Uterus (tissue), 4 donors: ENCODE measurements around the gene BRPF3. TPM values are rescaled to one million over a fixed set of nuclear protein-coding genes. Genes with fewer than 3 reads are reported as not detected.
"Not testable (repeated sequence)": the region's sequence is repeated elsewhere in the genome, so short reads cannot be mapped to it uniquely, and the experiment has no call there.

Experiments
- DNase-seq, 2 donors: peaks; one replicate each; pipeline ENCODE4 v3.0.0-alpha.2; 2019 to 2020
- H3K27ac ChIP-seq, 2 donors: fragments of 200-600 bp; sonication (generic); 1 replicate in 1 of 2; 2 replicates in 1 of 2; pipeline ENCODE4 v1.5.1; 2016 to 2018
- H3K27me3 ChIP-seq, 2 donors: fragments of 200-600 bp; sonication (generic); one replicate each; pipeline ENCODE4 v1.5.1; 2018 to 2019; ENCODE audit warnings: control low read depth in 1 of 2
- H3K36me3 ChIP-seq, 2 donors: fragments of 200-600 bp; sonication (generic); one replicate each; pipeline ENCODE4 v1.5.1; 2019; ENCODE audit warnings: control low read depth in 1 of 2
- H3K4me1 ChIP-seq, 2 donors: fragments of 200-600 bp; sonication (generic); one replicate each; pipeline ENCODE4 v1.5.1; 2018 to 2019; ENCODE audit warnings: control low read depth in 1 of 2
- H3K4me3 ChIP-seq, 2 donors: fragments of 200-600 bp; sonication (generic); 1 replicate in 1 of 2; 2 replicates in 1 of 2; pipeline ENCODE4 v1.5.1; 2018 to 2019; ENCODE audit warnings: mild to moderate bottlenecking in 1 of 2
- H3K9me3 ChIP-seq, 2 donors: fragments of 200-600 bp; sonication (generic); one replicate each; pipeline ENCODE4 v1.5.1; 2019; ENCODE audit warnings: control low read depth in 1 of 2
- POLR2A ChIP-seq, 2 donors: fragments of 450-650 bp; IDR thresholded peaks; one replicate each; pipeline ENCODE4 v1.6.1; 2016; ENCODE audit warnings: antibody characterized with exemption in 2 of 2, mild to moderate bottlenecking in 1 of 2, moderate library complexity in 1 of 2
- intact Hi-C: fragments of 100-400 bp; cut with DNase I; formaldehyde crosslinking; loops from one replicate; pipeline ENCODE4 v1.15.1; 2023; ENCODE audit warnings: low total_unique reads
- total RNA-seq, 4 donors: library from RNA; depleted of rRNA in 3 of 4; stranded (reverse); fragments of >200 nt in 3 of 4; gene quantifications; one replicate each; pipeline versions ENCODE4 v1.1.0 to v1.2.4, GENCODE V29; 2014 to 2023
- TF ChIP-seq, protein P1 (sequence below), 4 experiments: fragments of 200-600 bp in 2 of 4; fragments of 450-650 bp in 2 of 4; sonication (generic) in 2 of 4; IDR thresholded peaks; one replicate each; pipeline ENCODE4 v1.5.1; 2016 to 2019; ENCODE audit warnings: antibody characterized with exemption in 4 of 4, mild to moderate bottlenecking in 2 of 4, moderate library complexity in 1 of 4
- donor health status: DM: yes; HTN: yes; CAD: no.

The BRPF3 gene
- total RNA-seq, 4 donors from 2014 or later = 8.5 to 44.5 (median 27.3) TPM

- H3K4me1 ChIP-seq = no peaks in the 10 kb centered on the region
- H3K27me3 ChIP-seq = no peaks in the 10 kb centered on the region
- DNase-seq = no peak
- intact Hi-C loops = no loop called here
- TF ChIP-seq, protein P1, sequence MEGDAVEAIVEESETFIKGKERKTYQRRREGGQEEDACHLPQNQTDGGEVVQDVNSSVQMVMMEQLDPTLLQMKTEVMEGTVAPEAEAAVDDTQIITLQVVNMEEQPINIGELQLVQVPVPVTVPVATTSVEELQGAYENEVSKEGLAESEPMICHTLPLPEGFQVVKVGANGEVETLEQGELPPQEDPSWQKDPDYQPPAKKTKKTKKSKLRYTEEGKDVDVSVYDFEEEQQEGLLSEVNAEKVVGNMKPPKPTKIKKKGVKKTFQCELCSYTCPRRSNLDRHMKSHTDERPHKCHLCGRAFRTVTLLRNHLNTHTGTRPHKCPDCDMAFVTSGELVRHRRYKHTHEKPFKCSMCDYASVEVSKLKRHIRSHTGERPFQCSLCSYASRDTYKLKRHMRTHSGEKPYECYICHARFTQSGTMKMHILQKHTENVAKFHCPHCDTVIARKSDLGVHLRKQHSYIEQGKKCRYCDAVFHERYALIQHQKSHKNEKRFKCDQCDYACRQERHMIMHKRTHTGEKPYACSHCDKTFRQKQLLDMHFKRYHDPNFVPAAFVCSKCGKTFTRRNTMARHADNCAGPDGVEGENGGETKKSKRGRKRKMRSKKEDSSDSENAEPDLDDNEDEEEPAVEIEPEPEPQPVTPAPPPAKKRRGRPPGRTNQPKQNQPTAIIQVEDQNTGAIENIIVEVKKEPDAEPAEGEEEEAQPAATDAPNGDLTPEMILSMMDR (IDR thresholded peaks at IDR 0.05) = no peak
- TF ChIP-seq POLR2A (IDR thresholded peaks at IDR 0.05) = no peak
- H3K36me3 ChIP-seq = no peaks in the 10 kb centered on the region
- H3K9me3 ChIP-seq = no peaks in the 10 kb centered on the region
- H3K4me3 ChIP-seq = no peak overlapping the region
- no peak overlapping the region for H3K27ac ChIP-seq
These were observed 20.0 kb downstream of the BRPF3 start for GRCh38 chr6:36216559-36216958.

- Histone ChIP-seq H3K4me3 (no peak overlapping the region), H3K27ac (no peak overlapping the region), H3K36me3 (no peaks in the 10 kb centered on the region), H3K27me3 (no peaks in the 10 kb centered on the region), H3K4me1 (no peaks in the 10 kb centered on the region), H3K9me3 (no peaks in the 10 kb centered on the region)
- DNase-seq = no peak
- no peak for TF ChIP-seq POLR2A (IDR thresholded peaks at IDR 0.05)
- TF ChIP-seq, protein P1 (IDR thresholded peaks at IDR 0.05) = no peak
- intact Hi-C loops = no loop called here
These were observed 20.6 kb downstream of the BRPF3 start for GRCh38 chr6:36217188-36217587.

DNA sequence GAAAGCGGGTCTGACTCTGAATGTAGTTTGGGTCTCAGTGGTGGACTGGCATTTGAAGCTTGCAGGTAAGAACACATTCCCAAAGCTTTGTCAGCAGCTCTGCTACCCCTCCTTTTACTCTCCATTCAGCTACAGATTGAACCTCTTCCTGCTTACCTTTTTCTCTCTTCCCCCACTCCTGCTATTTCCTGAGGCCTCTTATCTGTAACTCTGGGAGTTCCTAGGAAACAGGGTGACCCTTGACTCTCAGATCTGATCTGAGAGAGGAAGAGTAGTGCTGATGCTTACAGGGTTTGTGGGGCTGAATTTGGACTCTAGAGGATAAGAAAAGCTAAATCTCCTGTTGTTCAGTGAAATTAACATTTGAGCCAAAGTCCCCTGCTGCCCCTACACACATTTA is 21.4 kb downstream of the BRPF3 start:
- Histone ChIP-seq H3K27me3 (no peaks in the 10 kb centered on the region), H3K27ac (no peak overlapping the region), H3K4me3 (no peak overlapping the region), H3K4me1 (no peaks in the 10 kb centered on the region), H3K36me3 (no peaks in the 10 kb centered on the region), H3K9me3 (no peaks in the 10 kb centered on the region)
- TF ChIP-seq POLR2A (IDR thresholded peaks at IDR 0.05) = no peak
- TF ChIP-seq, protein P1 (IDR thresholded peaks at IDR 0.05) = no peak
- intact Hi-C loops = no loop called here
- no peak for DNase-seq

GRCh38 chr6:36218516-36218915 is 22.0 kb downstream of the BRPF3 start:
- H3K36me3 ChIP-seq = not testable (repeated sequence)

DNA sequence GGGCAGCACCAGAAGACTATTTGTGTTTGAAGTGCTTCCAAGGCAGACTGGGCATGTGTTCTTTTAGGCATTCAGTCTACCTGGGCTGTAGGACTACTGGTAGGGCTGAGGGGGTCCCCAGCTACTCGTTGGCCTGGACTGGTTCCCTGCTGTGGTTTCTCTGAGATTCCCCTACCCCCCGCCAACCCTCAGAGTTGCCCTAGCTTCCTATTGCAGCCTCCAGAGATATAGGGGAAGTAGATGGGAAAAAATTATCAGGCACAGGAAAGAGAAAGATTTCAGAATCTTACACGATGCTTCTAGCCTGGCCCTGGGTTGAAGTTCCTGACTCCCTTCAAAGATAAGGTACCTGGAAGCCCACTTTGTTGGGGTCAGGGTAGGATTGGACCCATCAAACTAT is 22.5 kb downstream of the BRPF3 start:
- H3K27me3 ChIP-seq = no peaks in the 10 kb centered on the region
- H3K9me3 ChIP-seq = no peaks in the 10 kb centered on the region
- intact Hi-C loops = no loop called here
- no peak overlapping the region for H3K4me3 ChIP-seq
- H3K27ac ChIP-seq = no peak overlapping the region
- H3K36me3 ChIP-seq = no peaks in the 10 kb centered on the region
- no peak for DNase-seq
- no peaks in the 10 kb centered on the region for H3K4me1 ChIP-seq
- TF ChIP-seq POLR2A (IDR thresholded peaks at IDR 0.05) = no peak
- TF ChIP-seq, protein P1 (IDR thresholded peaks at IDR 0.05) = no peak

More at GRCh38 chr6:36218516-36218915, 22.0 kb downstream of the BRPF3 start:
- DNase-seq, H3K4me1 ChIP-seq, H3K27ac ChIP-seq, H3K9me3 ChIP-seq, intact Hi-C loops, H3K4me3 ChIP-seq, H3K27me3 ChIP-seq: not testable (repeated sequence)

GRCh38 chr6:36220226-36220625 is 23.7 kb downstream of the BRPF3 start:
- intact Hi-C loops = no loop called here
- Histone ChIP-seq H3K27me3 (no peaks in the 10 kb centered on the region), H3K4me3 (no peak overlapping the region), H3K9me3 (no peaks in the 10 kb centered on the region), H3K27ac (no peak overlapping the region), H3K36me3 (no peaks in the 10 kb centered on the region), H3K4me1 (no peaks in the 10 kb centered on the region)
- DNase-seq = no peak
- TF ChIP-seq POLR2A (IDR thresholded peaks at IDR 0.05) = no peak
- TF ChIP-seq, protein P1 (IDR thresholded peaks at IDR 0.05) = no peak
